ENCODE measurements around the gene GSTT2.
"Not testable (repeated sequence)": the region's sequence is repeated elsewhere in the genome, so short reads cannot be mapped to it uniquely, and the experiment has no call there.

DNA sequence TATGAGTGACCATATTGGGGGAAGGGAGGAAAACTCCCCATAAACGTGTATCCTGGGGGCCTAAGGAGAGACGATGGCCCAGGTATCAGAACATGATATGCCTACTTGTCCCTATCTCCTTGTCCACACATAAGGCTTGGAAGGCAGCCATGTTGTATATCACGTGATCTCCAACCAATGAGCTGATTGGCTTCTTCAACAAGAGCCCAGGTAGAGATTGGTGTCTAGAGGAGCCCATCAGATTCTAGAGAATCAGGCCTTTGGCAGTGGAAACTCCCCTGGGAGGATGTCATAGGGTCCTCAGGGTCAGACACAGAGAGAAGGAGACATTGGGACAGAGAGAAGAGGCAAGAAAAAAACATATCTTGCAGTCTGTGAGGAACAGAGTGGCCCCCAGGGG is 32.5 kb upstream of the GSTT2 start:
- TF ChIP-seq, protein P1, sequence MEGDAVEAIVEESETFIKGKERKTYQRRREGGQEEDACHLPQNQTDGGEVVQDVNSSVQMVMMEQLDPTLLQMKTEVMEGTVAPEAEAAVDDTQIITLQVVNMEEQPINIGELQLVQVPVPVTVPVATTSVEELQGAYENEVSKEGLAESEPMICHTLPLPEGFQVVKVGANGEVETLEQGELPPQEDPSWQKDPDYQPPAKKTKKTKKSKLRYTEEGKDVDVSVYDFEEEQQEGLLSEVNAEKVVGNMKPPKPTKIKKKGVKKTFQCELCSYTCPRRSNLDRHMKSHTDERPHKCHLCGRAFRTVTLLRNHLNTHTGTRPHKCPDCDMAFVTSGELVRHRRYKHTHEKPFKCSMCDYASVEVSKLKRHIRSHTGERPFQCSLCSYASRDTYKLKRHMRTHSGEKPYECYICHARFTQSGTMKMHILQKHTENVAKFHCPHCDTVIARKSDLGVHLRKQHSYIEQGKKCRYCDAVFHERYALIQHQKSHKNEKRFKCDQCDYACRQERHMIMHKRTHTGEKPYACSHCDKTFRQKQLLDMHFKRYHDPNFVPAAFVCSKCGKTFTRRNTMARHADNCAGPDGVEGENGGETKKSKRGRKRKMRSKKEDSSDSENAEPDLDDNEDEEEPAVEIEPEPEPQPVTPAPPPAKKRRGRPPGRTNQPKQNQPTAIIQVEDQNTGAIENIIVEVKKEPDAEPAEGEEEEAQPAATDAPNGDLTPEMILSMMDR (IDR thresholded peaks at IDR 0.05), result not testable (repeated sequence)
- not testable (repeated sequence) for TF ChIP-seq POLR2A, EP300 (IDR thresholded peaks at IDR 0.05)
